Stimulated activated naive CD4-positive, alpha-beta T cell treated with Interleukin-2 at 50 U/mL for 16 hours (primary cell): ENCODE data around the gene PAPSS2.
A peak's percentile ranks its signal among the peaks of the same experiment; 100 is the strongest.

ENCODE experiments used
- DNase-seq: peaks from one replicate; lab custom pipeline; 2025; lab: John Stamatoyannopoulos, UW

Gene PAPSS2

DNA sequence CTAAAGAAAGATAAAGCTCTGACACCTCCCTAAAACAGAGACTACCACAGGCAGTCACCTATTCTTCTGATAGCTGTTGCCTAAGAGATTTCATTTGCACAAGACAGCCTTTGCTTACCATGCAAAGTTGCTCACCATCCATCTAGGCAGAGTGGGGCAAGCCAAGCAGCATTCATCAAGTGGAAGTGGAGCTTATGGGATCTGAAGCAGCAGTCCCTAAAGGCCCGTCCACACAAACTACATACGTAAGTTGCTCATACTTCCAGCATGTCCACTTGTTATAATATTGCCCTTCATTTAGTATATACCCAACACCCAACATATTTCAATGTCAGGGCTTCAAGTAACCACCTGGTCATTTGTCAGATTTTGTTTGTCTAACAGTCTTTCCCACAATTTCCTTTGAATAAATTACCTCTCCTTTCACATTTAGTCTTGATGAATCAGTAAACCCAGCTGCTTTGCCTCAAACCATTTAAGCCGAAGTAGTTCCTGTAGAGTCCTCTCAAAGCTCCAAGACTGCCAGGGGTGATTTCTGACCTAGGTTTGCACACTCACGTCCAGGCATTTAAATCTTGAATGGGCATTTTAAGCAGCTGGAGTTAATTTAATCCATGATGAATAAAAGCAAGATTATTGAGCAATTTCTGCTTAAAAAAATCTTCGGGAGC is 90.5 kb downstream of the PAPSS2 start:
- DNase-seq = no peak

DNA sequence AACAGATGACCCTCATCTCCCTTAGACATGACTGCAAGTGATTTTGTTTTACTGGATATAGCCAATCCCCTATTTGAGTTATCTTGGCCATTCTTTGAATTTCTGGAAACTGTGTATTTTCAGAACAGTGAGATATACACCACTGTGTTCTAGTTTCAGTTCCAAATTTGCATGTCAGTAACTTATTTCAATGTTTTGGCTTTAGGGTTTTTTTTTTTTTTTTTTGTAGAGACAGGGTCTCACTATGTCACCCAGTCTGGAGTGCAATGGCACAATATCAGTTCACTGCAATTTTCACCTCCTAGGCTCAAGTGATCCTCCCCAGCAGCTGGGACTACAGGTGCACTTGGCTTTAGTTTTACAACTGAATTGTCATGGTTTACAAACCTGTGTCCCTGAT is 91.1 kb downstream of the PAPSS2 start:
- no peak for DNase-seq

DNA sequence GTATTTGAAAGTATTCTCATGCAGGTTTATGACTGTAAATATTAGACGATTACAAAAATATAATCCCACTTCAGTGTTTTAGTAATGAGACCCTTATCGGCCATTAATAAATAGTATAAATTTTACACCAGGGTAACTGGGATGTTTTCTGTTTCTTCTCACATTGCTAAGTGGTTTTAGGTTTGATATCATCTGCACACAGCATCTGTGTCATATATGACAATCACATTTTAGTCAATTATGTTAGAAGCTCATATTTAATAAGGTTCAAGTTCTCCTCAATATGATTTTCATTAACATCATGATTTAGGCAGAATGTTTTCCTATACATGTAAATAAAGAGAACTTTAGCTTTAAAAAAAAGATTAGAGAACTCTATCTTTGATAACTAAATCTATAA is 91.6 kb downstream of the PAPSS2 start:
- DNase-seq = no peak

DNA sequence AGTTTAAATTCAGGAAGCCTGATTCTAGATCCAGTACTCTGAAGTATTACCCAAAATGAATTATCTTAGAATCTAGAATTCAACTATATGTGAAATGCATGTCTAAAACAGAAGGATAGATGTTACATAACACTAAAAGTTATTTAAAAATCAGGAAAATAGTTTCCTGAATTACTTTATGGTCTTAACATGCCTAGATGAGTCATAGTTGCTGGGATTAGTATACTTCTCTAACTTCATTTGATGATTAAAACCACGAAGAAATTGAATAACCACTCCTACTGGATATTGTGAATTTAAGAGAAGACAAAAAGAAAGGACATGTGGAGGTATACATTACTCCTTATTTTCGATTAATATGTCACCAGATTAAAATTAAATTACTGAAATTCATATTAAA is 92.9 kb downstream of the PAPSS2 start:
- DNase-seq = no peak

DNA sequence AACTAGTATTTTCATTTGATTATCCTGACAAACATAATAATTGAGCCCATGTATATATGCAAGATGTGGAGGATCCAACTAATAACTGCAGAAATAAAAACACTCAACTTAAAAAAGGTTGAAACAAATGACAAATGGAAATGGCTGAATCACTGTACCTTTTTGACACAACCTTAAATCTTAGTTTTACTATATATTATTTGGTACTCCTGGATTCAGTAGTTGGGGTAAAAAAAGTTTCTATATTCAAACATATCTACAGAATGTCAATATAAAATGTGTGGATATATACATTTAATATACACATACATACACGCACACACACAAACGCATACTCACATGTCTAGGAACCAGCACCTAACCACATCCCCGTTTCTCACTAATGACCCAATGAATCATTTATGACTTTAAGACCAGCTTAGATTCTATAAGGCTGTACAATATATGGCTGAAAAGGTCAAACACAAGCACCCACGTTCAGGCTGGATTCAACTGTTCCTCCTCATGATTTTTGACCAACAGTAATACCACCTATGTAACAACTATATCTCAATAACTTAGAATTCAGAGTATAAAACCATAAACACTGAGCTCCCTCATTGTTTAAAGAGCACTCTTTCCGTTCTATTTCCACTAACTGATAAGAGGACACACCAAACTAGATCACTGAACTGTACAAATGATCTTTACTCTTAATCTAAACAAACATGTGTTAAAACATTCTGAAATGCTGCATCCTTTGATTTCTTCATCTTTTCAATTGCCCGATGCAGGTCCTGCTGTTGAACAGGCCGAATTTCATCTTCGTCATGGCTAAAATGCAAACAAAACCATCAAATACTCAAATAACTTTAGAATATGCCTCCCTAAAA is 94.6 kb downstream of the PAPSS2 start:
- no peak for DNase-seq

DNA sequence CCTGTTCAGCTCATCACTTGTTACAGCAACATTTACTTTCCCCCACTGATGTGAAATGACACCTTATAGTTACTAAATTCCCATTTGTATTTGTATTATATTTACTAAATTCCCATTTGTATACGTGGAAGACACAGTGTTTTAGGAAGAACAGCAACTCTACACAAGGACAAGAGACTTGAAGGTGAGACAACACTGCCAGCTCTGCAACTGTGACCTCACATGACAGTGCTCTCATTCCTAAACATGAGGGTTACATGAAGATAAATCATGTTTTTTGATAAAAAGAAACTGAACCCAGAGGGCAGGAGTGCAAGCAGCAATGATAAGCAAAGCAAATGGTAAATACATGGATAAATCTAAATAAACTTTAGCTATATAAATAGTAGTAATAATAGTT is 98.0 kb downstream of the PAPSS2 start:
- no peak for DNase-seq

DNA sequence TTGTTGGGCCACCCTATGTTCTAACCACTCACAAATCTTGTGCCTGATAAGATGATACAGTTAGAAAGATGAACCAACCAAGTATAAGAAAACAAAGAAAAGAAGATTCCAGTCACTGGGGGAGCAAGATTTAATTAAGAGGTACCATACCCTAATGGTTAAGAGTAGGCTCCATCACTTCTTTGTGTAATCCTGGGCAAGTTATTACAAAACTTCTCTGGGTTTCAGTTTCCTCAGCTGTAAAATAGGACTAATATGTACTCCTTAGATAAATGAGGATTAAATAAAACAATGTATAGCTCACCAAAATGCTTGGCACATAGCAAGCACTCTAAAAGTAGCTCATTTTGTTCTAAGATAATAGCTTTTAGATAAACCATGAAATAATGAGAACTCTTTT is 99.9 kb downstream of the PAPSS2 start:
- no peak for DNase-seq

DNA sequence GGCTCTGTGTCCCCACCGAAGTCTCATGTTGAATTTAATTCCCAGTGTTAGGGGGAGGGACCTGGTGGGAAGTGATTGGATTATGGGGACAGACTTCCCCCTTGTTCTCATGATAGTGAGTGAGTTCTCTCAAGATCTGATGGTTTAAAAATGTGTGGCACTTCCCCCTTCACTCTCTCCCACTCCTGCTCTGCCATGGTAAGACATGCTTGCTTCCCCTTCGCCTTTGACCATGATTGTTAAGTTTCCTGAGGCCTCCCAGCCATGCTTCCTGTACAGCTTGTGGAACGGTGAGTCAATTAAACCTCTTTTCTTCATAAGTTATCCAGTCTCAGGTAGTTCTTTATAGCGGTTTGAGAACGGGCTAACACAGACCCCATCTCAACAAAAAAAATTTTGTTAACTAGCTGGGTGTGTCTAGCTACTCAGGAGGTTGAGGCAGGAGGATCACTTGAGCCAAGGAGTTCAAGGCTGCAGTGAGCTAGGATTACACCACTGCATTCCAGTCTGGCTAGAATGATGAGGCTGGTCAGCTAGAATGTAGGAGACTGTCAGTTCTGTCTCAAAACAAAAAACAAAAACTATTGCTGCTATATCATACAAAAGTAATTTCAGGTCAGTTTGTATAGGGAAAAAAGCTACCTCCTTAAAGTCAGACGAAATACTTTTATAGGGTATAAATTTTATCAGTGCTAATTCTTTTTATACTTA is 100.7 kb downstream of the PAPSS2 start:
- no peak for DNase-seq

DNA sequence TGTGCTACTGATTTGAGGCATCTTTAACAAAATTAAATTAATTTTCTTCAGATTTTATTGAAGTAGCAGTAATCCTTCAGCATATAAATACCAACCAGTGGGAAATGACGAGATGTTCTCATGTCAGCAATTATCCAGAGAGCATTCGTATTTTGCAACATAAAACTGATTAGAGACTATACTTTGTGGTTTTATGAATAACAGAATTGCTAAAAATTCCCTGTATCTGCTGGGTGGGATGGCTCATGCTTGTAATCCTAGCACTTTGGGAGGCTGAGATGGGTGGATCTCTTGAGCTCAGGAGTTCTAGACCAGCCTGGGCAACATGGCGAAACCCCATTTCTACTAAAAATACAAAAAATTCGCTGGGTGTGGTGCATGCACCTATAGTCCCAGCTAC is 101.5 kb downstream of the PAPSS2 start:
- no peak for DNase-seq

DNA sequence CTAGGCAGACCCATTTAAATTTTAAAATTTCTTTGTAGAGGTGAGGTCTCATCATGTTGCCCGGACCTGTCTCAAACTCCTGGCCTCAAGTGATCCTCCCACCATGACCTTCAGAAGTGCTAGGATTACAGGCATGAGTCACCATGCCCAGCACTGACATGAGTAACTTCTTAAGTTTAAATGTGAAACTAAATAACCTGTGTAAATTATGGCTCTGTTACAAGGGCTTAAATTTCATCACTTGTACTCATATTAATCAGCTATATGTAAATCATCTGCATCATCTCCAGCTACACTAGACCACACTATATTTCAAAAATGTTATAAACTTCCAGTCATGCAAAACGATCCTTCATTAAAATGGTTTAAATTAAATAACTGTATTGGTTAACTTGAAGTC is 102.2 kb downstream of the PAPSS2 start:
- DNase-seq = peak; percentile 44

DNA sequence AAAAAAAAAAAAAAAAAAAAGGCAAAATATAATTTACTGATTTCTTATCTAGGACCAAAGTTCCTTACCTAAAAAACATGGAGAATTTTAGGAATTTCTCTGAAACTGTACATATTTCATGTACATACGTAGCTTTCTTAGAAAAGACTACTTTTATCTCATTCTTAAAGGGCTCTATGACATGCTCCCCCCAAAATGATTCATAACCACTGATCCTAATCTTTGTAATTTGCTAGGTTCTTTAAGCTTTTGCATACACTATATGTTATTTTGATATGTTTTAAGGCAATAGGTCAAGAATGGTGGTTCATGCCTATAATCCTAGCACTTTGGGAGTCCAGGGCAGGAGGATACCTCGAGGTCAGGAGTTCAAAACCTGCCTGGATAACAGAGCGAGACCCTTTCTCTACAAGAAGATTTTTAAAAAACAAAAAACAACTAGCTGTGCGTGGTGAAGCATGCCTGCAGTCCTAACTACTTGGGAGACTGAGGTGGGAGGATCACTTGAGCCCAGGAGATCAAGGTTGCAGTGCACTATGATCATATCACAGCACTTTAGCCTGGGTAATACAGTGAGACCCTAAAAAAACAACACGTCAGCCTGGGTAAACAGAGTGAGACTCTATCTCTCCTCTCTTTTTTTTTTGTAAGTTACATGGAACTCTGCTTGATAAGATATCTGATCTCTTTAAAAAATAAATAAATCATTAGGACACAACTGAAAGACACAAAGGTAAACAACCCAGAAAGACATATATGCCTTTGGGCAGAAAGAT is 103.6 kb downstream of the PAPSS2 start:
- DNase-seq = no peak

DNA sequence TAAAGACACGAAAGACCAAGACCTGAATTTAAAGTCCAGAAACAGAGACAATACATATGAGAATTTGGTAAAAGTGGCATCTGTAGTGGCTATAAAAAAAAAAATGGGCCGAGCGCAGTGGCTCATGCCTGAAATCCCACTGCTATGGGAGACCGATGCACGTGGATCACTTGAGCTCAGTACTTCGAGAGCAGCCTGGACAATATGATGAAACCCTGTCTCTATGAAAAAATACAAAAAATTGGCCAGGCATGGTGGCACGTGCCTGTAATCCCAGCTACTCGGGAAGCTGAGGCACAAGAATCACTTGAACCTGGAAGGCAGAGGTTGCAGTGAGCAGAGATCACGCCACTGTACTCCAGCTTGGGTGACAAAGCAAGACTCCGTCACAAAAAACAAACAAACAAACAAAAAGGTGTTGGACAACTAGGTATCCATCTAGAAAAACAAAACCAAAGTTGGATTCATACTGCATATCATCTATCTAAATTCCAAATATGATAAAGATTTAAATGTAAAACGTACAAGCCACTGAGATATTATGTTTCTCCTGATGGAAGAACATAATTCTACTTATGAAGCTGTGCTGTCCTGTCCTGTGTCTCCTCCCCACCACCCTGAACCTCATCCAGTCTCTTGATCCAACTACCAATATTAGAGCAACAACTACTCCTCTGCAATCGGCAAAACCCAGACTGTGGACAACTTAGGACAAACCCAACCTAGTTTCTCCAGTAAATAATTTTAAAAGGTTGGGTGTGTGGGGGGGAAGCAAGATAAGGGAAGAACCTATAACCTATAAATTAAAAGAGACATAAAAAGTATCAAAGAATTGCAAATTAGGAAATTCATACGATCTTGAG is 104.6 kb downstream of the PAPSS2 start:
- DNase-seq = no peak

DNA sequence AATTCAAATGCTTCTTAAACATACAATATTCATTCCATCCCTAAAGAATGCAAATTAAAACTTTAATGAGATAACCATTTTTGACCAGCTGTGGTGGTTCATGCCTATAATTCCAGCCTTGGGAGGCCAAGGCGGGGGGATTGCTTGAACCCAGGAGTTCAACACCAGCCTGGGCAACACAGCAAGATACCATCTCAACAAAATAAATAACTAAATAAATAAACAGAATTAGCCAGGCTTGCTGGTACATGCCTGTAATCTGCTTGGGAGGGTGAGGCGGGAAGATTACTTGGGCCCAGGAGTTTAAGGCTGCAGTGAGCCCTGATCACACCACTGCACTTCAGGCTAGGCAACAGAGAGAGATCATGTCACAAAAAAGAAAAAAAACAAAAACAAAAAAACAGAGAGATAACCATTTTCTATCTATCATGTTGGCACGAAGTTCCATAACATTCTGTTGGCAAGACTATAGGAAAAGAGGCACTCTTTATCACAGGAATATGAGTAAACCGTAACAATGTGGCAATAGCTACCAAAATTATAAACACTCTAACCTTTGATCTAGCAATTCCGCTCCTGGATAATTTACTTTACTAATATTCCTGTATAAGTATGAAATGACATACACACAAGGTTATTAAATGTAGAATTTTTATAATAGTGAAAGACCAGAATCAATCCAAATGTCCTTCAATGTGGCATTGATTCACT is 106.1 kb downstream of the PAPSS2 start:
- DNase-seq = no peak

DNA sequence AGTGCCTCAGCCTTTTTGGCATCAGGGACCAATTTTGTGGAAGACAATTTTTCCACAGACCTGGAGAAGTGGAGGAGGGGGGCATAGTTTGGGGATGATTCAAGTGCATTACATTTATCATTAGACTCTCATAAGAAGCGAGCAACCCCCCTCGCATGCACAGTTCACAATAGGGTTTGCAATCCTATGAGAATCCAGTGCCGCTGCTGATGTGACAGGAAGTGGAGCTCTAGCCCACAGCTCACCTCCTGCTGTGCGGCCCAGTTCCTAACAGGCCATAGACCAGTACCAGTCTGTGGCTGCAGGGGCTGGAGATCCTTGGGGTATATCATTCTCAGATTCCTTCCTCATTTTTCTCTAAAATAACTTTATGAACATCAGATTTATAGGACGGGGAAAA is 107.6 kb downstream of the PAPSS2 start:
- no peak for DNase-seq

DNA sequence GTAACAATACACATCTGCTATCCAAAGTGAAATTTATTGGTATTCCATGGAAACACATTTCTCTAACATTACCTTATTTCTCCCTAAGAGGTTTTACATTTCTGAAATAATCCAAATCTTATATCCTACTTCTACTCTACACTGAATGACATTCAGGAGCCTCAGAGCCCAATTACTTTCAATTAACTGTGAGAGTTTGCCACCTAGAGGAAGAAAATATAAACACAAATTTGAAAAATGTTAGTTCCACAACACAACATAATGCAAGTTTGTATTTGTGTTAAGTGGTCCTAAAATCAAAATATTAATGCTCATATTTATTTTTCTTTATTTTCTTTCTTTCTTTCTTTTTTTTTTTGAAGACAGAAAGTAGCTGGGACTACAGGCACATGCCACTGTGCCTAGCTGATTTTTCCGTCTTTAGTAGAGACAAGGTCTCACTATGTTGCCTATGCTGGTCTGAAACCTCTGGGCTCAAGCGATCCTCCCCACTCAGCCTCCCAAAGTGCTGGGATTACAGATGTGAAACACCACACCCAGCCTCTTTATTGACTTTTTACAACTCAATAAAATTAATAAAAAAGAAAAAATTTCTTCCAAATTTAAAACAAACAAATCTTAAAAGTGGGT is 112.3 kb downstream of the PAPSS2 start:
- DNase-seq = no peak

DNA sequence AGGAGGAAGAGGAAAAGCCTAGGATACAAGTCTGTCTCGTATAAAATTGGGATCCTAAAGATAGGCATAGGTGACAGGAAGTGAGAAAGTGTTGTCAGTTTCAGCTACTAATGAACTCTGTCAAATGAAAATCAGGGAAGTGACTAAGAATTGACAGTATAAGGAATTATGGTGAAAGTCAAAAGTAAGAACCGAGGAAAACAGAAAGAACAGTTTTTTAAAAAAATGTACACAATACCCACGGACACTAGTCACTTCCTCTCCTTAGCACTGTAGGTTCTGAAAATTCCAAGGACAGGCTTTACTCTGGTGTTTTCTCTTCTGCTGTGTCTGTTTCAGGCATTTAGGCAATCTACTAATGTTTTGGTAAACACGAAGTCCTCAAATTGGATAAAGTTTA is 116.1 kb downstream of the PAPSS2 start:
- no peak for DNase-seq

DNA sequence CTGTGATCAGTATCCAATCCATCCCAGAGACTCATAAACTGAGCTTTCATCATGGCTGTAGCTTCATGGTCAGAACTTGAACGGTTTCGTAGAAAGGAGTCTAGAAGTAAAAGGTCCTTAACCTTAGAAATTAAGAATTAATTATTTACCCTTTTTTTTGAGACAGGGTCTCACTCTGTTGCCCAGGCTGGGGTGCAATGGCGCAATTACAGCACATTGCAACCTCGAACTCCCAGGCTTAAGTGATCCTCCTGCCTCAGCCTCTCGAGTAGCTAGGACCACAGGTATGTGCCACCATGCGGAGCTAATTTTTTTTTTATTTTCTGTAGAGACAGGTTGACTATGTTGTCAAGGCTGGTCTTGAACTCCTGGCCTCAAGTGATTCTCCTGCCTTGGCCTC is 116.7 kb downstream of the PAPSS2 start:
- DNase-seq = no peak

DNA sequence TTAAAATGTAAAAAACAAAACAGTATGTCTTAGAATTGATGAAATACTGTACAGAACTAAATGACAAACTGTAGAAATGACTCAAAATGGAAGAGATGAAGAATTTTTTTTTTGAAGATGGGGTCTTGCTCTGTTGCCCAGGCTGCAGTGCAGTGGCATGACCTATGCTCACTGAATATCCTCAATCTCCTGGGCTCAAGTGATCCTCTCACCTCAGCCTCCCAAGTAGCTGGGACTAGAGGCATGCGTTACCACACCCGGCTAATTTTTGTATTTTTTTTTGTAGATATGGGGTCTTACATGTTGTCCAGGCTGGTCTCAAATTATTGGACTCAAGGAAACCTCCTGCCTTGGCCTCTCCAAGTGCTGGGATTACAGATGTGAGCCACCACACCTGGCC is 121.9 kb downstream of the PAPSS2 start:
- no peak for DNase-seq

DNA sequence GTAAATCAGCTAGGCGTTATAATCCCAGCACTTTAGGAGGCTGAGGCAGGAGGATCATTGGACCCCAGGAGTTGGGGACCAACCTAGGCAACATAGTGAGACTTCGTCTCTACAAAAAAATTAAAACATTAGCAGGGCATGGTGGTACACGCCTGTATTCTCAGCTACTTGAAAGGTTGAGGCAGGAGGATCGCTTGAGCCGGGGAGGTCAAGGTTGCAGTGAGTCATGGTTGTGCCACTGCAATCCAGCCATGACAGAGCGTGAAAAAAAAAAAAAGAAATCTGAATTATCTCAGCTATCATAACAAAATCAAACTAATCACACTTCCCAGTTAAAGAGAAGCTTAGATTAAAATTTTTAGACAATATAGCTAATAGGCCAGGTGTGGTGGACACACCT is 123.0 kb downstream of the PAPSS2 start:
- no peak for DNase-seq

DNA sequence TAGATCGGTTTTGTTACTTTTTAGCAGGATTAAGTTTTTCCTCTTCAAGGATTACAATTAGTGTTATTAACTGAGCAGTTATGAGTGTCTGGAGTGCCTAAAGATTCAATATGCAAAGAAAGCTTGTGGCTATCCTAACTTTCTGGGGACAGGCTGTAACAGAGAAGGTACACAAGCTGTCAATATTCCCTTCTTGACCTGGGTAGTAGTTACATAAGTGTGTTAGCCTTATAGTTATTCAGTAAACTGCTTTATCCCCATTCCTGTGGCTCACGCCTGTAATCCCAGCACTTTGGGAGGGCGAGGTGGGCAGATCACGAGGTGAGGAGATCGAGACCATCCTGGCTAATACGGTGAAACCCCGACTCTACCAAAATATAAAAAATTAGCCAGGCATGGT is 126.7 kb downstream of the PAPSS2 start:
- no peak for DNase-seq
